A673 (cell line): ENCODE measurements around the gene CDC37.

Source experiments
- CTCF ChIP-seq: fragments of 300-800, 200-600 bp; sonication (generic); conservative IDR thresholded peaks from 2 replicates; pipeline ENCODE4 v1.5.1; 2017; ENCODE audit warnings: low read depth, mild to moderate bottlenecking, antibody characterized with exemption, low read length, moderate library complexity, mixed read lengths
- EZH2 ChIP-seq: fragments of 200-600 bp; sonication (generic); IDR thresholded peaks from 2 replicates; pipeline ENCODE4 v1.6.1; 2017; ENCODE audit warnings: borderline replicate concordance, low read depth, mild to moderate bottlenecking, mixed read lengths, antibody characterized with exemption, low read length; ENCODE audit not compliant: poor library complexity, severe bottlenecking

- TF ChIP-seq CTCF = no peak
- no peak for TF ChIP-seq EZH2
These were observed 11.2 kb downstream of the CDC37 start for GRCh38 chr19:10392120-10392519.
